Activated CD4-positive, alpha-beta T cell treated with anti-CD3 and anti-CD28 coated beads for 48 hours (primary cell): ENCODE results near the gene ARHGDIA.

Experiments used
- DNase-seq: peaks from one replicate; pipeline ENCODE4 v3.0.0-alpha.2; 2020

The ARHGDIA gene

GRCh38 chr17:81821147-81821546 lies 50.0 kb downstream of the ARHGDIA start:
- DNase-seq = peak; percentile 26

GRCh38 chr17:81819708-81820107 lies 51.4 kb downstream of the ARHGDIA start:
- no peak for DNase-seq

- DNase-seq = no peak
Observed at GRCh38 chr17:81817758-81818147, 53.4 kb downstream of the ARHGDIA start.
